ENCODE measurements around the gene IL27RA.
A peak's percentile ranks its signal among the peaks of the same experiment; 100 is the strongest.
"Not testable (repeated sequence)": the region's sequence is repeated elsewhere in the genome, so short reads cannot be mapped to it uniquely, and the experiment has no call there.

Gene IL27RA

GRCh38 chr19:14000691-14001375, 30.7 kb upstream of the IL27RA start:
- DNase-seq = no peak

- DNase-seq = no peak
Observed at GRCh38 chr19:14002571-14003250, 28.9 kb upstream of the IL27RA start.

GRCh38 chr19:14003251-14004055, 28.1 kb upstream of the IL27RA start:
- no peak for DNase-seq

- DNase-seq = no peak
Observed at GRCh38 chr19:14004619-14005348, 26.8 kb upstream of the IL27RA start.

GRCh38 chr19:14005349-14006084, 26.0 kb upstream of the IL27RA start:
- peak; percentile 95 for DNase-seq

GRCh38 chr19:14006085-14006765, 25.3 kb upstream of the IL27RA start, which contains the start of gene RFX1:
Gene RFX1 (minus strand): TSS chr19:14006320. CDS start chr19:13993843, 12,477 bp downstream.
- peak; percentile 99 for DNase-seq

GRCh38 chr19:14006766-14007562, 24.6 kb upstream of the IL27RA start:
- no peak for DNase-seq

- no peak for DNase-seq
Observed at GRCh38 chr19:14012378-14012915, 19.1 kb upstream of the IL27RA start.

- no peak for DNase-seq
Observed at GRCh38 chr19:14015524-14016035, 16.0 kb upstream of the IL27RA start.

- DNase-seq = no peak
Observed at GRCh38 chr19:14019100-14019499, 12.5 kb upstream of the IL27RA start.

- DNase-seq = not testable (repeated sequence)
Observed at GRCh38 chr19:14019739-14020138, 11.8 kb upstream of the IL27RA start.

- DNase-seq = no peak
Observed at GRCh38 chr19:14021474-14021873, 10.1 kb upstream of the IL27RA start.

- DNase-seq = no peak
Observed at GRCh38 chr19:14022469-14022868, 9.1 kb upstream of the IL27RA start.

- no peak for DNase-seq
Observed at GRCh38 chr19:14023404-14024235, 7.9 kb upstream of the IL27RA start.

GRCh38 chr19:14026652-14027192, 4.8 kb upstream of the IL27RA start:
- DNase-seq = not testable (repeated sequence)

GRCh38 chr19:14027856-14028450, 3.6 kb upstream of the IL27RA start, which contains the start of gene RLN3:
Gene RLN3 (plus strand): TSS chr19:14028148. CDS start chr19:14028205, 57 bp downstream.
- DNase-seq = no peak

GRCh38 chr19:14028901-14029300, 2.7 kb upstream of the IL27RA start:
- no peak for DNase-seq

- no peak for DNase-seq
Observed at GRCh38 chr19:14030997-14031718, 404 bp upstream of the IL27RA start.

Data from activated CD4-positive, alpha-beta T cell treated with anti-CD3 and anti-CD28 coated beads, Interleukin-2, amount 50 U/mL, for 16 hours (primary cell).